GM19023 (cell line): ENCODE data around the gene TMA7B.
"Not testable (repeated sequence)": the region's sequence is repeated elsewhere in the genome, so short reads cannot be mapped to it uniquely, and the experiment has no call there.

ENCODE experiments used
- ATAC-seq: cut with Tn5 transposase; IDR thresholded peaks from one replicate; pipeline ENCODE4 v1.9.1; 2021; ENCODE audit warnings: mild to moderate bottlenecking, moderate library complexity; ENCODE audit not compliant: unreplicated experiment

Gene TMA7B

DNA sequence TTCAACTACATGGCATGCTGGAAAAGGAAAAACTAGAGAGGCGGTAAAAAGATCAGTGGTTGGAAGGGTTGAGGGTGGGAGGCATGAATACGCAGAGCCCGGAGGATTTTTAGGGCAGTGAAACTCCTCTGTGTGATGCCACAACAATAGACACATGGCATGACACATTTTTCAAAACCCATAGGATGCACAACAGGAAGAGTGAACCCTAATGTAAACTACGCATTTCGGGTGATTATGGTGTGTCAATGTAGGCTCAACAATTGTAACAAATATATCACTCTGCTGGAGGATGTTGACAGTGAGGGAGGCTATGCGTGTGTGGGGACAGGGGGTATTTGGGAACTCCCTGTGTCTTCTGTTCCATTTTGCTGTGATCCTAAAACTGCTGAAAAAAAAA is 18.9 kb downstream of the TMA7B start:
- no peak for ATAC-seq

DNA sequence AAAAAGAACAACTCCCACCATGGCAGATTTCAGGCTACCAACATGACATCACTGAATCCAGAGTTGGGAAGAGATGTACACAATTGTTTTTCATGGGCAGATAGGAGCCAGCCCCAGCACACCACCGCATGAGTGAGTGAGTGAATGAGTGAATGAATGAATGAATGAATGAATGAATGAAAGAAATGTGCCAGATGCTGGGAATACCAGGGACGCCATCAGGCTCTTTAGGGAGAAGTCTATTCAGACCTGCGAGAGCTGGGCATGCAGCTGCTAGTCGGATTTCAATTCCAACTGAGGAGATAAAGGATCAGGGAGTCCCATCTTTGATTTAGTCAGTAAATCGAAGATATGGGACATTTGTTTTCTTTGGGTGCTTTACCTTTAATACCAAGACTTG is 19.3 kb downstream of the TMA7B start:
- no peak for ATAC-seq

DNA sequence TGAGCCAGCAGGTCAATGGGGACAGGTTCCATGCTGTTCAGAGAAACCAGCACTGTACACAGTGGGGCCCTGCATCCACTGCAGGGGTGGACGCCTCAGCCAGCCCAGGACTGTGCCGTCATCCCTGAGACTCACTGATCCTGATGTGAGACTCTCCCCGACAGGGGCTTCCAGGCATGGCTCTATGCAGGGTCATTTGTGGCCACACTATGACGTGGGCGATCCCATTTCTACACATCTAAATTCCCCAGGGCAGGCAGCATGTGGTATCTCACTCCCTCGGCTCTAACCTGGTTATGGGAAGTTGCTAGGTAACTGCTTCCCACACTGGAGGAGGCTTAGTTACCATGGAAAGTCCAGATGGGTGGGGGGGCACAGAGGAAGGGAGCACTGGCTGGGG is 20.4 kb downstream of the TMA7B start:
- no peak for ATAC-seq

DNA sequence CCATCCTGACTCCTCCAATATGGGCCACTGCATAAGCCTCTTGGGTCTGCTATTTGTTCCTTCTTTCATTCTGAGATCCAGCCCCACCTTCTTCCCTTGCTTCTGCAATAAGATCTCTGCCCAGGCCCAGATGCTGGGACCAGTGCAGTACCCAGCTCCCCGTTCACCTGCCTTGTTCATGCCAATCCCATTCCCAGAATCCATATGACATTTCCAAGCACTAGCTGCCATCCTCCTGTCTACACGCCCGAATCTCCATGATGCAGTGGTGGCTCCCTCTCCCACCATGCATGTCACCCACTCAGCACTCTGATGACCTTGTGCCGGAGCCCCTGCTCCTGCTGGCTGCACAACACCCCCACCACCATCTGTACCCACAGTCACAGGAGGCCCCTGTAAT is 23.1 kb downstream of the TMA7B start:
- ATAC-seq = no peak

DNA sequence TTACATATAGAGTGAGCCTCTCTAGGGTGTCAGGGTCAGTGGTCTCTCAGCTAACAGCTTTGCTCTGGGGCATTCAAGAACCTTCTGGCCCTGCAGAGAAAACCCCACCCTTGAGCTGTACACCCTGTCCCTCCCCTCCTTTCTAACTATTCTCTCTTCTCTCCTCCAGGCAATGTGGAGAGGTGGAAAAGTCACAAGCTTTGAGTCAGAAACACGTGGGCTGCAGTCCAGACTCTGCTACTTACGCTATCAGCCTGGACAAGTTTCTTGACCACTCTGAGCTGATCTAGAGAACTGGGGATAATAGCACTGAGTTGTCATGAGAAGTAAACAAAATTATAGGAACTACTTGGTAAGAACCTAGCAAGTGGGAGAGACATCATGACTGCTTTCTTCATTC is 23.8 kb downstream of the TMA7B start:
- ATAC-seq = no peak

DNA sequence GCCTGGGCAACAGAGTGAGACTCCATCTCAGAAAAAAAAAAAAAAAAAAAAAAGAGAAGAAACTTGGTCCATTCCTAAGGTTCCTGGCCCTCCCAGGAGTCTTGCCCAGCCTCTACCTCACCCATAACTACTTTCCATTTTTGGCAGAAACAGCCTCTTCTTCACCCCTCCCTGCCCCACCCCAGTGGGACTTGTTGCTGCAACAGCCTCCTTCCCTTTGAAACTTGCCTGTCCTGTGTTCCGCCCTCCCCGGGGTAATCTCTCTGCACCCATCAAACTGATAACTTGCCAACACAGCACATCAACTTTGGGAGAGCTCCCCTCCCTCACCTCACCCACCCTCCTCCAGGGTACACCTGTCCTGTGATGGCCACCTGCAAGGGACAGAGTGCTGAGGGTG is 24.5 kb downstream of the TMA7B start:
- no peak for ATAC-seq

DNA sequence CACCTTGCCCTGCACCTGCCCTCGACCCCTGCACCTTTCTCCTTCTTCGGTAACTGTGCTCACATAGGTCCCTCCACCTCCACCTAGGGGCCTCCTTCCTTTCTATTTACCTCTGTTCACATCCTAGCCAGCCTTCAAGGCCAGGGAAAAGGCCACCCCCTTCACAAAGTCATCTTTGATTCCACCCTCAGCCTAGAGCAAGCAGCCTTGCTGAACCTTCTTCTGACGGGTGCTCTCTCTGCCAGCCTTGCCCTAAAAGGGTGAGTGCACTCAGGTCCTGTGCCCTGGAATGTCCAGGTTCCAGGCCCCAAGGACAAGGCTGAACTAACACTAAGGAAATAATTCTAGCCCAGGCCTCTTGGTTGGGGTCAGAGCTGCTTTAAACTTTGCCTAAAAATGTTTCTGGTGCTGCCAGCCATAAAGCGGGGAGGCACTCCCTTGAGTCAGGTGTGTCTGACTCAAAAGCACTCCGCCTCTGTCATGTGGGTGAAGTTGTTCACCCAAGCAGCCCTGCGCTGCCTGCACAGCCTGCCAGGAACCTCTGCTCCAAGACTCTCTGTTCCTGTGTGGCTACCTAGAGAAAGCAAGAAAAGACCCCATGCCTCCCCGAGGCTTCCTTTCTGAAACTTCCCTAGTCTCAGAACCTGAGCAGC is 25.3 kb downstream of the TMA7B start:
- no peak for ATAC-seq

DNA sequence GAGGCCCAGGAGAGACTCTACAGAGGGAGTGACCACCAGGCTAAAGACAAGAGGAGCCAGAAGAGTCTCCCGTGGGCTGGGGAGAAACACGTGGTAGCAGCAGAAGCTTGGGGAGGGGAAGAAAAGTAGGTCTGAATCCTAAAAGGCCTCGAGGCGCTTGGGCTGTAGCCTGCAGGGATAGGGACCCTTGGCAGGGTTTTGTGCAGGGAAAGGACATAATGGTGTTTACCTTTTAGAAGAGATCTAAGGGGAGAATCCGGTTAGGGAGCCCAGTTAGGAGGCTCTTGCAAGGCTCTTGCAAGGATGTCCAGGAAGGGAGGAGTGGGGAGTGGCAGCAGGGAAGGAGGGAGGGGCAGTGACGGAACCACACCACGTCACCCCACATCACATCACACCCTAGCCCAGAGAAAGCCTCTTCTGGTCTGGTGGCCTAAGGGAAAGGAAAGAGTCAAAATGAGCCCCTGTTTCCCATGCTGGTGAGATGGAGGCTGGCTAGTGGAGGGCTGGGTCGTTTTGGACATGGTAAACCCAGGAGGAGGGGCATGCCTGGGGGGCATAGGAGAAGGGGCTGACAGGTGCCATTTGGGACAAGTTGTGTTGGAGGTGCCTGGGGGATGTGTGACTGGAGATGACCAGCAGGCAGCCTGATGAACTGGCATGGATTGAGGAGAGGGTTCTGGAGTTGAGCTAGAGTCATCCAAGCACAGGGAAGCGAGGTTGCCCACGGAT is 28.4 kb downstream of the TMA7B start:
- ATAC-seq = no peak

DNA sequence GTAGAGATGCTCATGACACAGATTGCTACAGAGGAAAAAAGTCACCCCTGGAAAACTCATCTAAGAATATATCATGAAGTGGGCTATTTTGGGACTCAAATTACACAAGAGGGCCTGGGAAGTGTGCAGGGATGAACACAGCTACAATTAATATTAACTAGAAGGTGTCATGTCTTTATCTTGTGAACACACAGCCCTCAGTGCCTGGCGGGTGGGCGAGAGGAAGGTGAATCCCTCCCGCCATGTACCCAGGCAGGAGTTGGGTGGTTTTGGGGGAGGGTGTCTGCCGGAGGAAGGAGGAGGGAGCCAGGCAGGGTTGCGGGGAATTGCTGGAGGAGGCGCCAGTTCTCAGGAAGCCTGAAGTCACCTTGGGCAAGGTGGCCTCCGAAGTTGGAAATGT is 29.4 kb downstream of the TMA7B start:
- no peak for ATAC-seq

DNA sequence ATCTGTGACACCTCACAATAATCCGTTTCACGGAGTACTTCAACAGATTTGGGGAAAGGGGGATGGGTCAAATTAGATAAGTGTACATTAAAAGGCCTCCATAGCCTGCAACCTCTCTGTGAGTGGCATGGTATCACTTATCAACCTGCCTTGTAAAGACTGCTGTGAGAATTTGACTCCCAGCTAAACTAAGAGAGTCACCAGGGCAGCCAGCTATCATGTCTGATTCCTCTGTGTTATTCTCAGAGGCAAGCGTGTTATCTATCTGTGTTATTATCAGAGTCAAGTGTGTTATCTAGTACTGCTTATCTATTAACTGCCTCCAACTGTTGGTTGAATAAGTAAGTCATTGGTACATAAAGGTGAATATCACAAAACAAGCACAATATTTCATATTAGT is 30.5 kb downstream of the TMA7B start:
- ATAC-seq = no peak

DNA sequence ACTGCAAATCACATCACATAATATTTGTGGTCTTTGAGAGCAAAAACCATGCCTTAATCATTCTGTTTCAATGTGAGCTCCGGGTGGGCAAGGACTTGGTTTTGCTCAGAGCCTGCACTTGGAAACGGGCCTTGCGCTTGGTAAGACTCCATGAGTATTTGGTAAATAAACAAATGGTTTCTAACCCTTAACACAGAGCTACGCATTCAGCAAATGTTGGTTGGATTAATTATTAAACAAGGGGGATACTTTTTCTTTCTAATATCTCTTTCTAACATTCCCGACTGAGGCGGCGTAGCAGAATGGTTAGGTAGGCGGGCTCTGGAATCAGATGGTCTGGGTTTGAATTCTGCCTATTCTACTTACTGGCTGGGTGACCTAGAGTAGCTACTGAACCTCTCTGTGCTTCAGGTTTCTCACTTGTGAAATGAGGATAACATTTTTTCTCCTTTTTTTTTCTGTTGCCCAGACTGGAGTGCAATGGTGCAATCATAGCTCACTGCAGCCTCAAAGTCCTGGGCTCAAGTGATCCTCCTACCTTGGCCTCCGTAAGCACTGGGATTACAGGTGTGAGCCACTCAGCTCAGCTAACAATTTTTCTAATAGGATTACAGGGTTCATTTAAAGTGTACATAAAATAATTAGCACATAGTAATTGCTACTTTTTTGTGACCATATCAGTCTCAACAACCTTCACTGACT is 31.1 kb downstream of the TMA7B start:
- no peak for ATAC-seq

DNA sequence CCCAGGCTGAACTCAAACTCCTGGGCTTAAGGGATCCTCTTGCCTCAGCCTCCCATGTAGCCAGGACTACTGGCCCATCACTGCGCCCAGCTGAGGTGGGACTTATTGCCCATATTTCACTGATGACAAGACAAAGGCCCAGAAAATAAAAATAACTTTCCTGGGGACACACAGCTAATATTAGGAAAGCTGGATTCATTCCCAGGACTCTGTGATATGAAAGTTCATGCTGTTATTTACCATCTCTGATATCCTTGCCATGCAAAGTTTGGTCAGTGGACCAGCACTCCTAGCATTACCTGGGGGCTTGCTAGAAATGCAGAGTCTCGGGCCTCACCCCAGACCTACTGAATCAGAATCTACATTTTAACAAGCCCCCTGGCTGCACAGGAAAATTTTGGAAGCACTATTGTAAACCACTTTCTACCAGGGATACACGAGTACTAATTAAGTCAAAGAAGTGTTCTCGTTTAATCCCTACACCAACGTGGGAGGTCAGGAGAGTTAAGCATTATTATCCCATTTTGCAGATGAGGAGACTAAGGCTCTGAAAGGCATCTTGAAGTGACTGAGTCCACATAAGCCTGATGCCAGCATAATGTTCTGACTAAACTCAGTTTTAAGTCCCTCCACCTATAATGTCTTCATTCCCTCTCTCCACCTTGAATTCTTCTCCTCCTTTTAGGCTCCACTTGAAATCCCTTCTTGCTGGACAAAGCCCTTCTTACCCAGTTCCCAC is 32.1 kb downstream of the TMA7B start:
- no peak for ATAC-seq

DNA sequence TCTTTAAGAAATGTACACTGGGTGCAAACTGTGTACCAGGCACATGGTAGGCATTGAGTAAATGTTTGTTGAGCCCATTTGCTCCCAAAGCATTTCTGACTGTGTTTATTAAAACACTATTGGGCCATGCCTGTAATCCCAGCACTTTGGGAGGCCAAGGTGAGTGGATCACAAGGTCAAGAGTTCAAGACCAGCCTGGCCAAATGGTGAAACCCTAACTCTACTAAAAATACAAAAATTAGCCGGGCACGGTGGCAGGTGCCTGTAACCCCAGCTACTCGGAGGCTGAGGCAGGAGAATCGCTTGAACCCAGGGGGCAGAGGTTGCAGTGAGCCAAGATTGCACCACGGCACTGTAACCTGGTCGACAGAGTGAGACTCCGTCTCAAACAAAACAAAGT is 32.7 kb downstream of the TMA7B start:
- not testable (repeated sequence) for ATAC-seq

DNA sequence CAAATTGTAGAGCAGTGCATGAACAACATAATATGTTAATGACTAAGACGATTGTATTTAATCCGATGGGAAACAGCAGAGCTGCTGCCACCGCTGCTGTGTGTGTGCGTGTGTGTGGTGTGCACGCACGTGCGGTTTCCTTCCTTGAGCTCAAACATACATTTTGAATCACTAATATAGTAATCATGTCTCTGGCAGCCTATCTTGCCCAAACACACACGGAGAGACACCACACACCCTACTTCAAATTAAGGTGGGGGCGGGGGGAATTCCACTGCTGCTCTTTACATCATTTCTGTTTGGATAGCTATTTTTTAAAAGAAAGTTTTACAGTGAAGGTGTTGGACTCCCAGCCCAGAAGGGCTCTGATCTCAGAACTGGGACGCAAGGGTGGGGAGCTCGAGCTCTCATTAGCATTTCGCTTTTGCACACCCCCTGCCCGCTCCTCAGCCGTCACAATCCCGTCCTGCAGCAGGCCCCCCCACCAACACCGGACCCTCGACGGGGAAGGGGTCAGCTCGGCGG is 33.9 kb downstream of the TMA7B start:
- no peak for ATAC-seq

DNA sequence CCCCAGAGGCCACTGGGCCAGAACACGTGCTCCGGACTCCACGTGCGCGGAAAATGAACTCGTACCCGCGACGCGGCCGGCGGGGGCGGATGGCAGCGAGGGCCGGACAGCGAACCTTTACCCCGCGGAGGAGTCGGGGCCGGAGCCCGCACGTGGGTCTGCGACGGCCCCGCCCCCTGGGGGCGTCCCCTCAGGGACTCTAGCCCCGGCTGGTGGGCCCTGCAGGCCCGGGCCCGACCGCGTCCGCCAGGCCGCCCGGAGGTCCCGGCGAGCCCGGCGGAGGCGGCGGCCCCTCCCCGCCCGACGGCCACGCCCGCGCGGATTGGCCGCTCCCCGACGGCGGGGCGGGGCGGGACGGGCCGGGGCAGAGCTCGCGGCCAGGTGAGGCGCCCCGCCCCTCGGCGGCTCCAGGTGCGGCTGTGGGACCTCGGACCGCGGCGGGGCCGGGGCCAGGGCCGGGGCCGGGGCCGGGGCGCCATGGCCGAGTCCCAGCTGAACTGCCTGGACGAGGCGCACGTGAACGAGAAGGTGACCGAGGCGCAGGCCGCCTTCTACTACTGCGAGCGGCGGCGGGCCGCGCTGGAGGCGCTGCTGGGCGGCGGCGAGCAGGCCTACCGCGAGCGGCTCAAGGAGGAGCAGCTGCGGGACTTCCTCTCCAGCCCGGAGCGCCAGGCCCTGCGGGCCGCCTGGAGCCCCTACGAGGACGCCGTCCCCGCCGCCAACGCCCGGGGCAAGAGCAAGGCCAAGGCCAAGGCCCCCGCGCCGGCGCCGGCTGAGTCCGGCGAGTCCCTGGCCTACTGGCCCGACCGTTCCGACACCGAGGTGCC is 34.6 kb downstream of the TMA7B start, which contains the start of gene FAM83F:
Gene FAM83F (plus strand): TSS at position 389 of the 827 bp plus-strand sequence. CDS start 89 bp downstream, at position 478.
- ATAC-seq = no peak

DNA sequence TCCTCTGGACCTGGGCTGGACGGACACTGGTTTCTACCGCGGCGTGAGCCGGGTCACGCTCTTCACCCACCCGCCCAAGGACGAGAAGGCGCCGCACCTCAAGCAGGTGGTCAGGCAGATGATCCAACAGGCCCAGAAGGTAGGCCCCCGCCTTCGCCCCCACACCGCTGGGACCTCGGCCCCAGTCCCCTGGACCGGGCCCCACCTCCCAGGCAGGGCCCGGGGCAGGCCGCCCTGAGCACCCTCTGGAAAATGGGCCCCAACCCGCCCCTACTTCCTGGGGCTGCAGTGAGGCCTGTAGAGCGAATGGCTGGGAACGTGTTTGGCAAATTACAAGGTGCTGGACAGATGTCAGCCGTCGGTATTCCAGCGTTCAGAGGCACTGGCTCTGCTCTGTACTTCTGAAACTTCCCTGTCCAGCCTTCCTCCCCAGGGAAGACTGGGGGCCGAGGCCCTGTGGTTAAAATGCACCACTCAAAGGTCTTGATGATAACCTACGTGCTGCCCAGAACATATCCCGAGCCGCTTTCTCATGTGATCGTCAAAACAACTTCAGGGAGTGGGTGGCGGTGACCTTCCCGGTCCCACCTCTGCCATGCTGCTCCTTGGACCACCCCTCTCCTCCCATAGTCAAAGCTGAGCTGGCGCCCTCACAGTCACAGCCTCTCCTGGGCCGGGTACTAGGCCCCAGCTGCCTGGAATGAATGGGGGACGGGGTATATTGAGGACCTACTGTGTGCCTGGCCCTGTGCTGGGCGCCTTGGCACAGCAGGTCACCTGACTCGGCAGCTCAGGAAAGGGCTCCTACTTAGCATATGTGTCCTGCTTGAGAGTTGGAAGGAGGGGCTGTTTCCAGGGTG is 35.4 kb downstream of the TMA7B start:
- no peak for ATAC-seq

DNA sequence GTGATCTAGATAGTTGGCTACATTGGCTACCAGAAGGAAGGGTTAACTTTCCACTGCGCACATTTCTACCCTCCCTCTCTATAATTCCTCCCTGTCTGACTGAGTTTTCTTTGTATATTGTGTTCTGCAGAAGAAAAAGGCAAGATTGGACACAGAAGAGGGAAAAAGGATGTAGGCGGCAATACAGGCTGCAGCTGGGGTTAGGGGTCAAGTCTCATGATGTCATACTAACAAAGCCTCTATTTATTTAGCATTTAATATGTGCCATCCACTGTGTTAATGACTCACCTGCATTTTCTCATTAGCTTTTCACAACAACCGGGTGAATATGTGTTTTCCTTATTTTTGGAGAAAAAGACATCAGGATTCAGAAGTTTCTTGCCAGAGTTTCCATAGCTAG is 36.5 kb downstream of the TMA7B start:
- no peak for ATAC-seq

DNA sequence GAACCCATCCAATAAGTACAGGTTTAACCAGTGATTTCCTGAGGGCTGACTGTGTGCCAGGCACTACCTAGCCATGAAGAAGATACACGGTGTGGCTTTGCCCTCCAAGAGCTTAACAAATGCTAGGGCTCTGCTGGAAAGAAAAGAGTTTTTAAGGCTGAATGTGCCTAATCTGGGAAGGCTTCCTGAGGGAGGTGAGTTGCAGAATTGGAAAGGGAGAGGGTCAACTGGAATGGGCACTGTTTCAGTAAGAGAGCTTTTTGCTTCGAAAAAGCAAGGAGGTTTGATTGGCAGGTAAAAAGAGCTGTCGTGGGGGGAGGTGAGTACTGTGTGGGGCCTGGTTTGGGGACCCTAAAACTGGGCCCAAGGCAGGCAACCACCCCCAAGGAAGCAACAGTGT is 37.2 kb downstream of the TMA7B start:
- no peak for ATAC-seq
